Measurements from ENCODE around the gene ZBED2. TPM values are rescaled to one million over a fixed set of nuclear protein-coding genes. Genes with fewer than 3 reads are reported as not detected.
A peak's percentile ranks its signal among the peaks of the same experiment; 100 is the strongest.

Gene ZBED2
- total and polyA plus RNA-seq, 2 experiments from 2014 or later: not detected

DNA sequence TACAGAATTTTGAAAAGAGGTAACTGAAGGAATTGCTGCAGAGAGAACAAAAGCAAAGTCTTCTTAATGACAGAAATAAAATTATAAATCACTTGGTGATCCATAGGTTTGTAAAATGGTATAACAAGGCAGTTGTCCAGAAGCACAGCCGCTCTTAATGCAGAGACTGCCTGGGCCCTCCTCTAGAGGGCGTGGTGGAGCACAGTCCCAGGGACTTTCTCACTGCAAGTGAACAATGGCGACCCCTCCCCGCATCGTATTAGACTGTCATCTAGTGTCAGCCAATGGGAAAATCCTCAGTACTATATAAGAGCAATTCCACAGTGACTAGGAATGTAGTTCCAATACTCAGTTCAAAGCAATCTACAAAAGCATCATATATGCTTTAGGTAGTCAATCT is 26.4 kb upstream of the ZBED2 start:
- Mint-ChIP-seq H3K4me1 (no peaks in the 10 kb centered on the region), H3K27me3 (ENCODE audit: insufficient read depth, low read depth, poor library complexity) (no peaks in the 10 kb centered on the region), H3K9me3 (peaks cover 20% of the 10 kb centered on the region), H3K4me3 (no peak overlapping the region), H3K27ac (no peak overlapping the region), H3K36me3 (ENCODE audit: low read depth) (peaks cover 10% of the 10 kb centered on the region)
- Histone ChIP-seq H3K79me2 (replicated peaks; ENCODE audit: insufficient read depth) (no peaks in the 10 kb centered on the region), H2AFZ (no peak overlapping the region), H4K20me1 (replicated peaks; ENCODE audit: insufficient read depth) (no peaks in the 10 kb centered on the region), H3F3A (replicated peaks; ENCODE audit: low read depth) (no peaks in the 10 kb centered on the region), H3K4me1 (ENCODE audit: insufficient read depth) (no peaks in the 10 kb centered on the region), H3K27me3 (ENCODE audit: insufficient read depth) (no peaks in the 10 kb centered on the region), H3K27ac (ENCODE audit: low read depth) (no peak overlapping the region), H3K4me2 (no peak overlapping the region), H3K4me3 (no peak overlapping the region), H3K36me3 (ENCODE audit: insufficient read depth) (peaks cover 6% of the 10 kb centered on the region; the same call in 1 of the 2 replicates), H3K9me2 (ENCODE audit: insufficient read depth) (no peaks in the 10 kb centered on the region)
- DNase-seq (ENCODE audit: low spot score): peak; percentile 88
- ATAC-seq: peak; percentile 93
- no peak for TF ChIP-seq ZNF331 (CRISPR knock-in tag; IDR thresholded peaks at IDR 0.05; ENCODE audit: low read depth)
- no peak for TF ChIP-seq JUNB (IDR thresholded peaks at IDR 0.05; ENCODE audit: unreplicated experiment)
- TF ChIP-seq EZH2 (IDR thresholded peaks at IDR 0.05; ENCODE audit: low read depth, unreplicated experiment): no peak
- peak; percentile 92 to 96 for TF ChIP-seq CTCF (conservative IDR thresholded peaks at IDR 0.05; ENCODE audit: low read depth in 2 of 2)
- TF ChIP-seq EZH2phosphoT487 (IDR thresholded peaks at IDR 0.05; ENCODE audit: unreplicated experiment): no peak
- no peak for TF ChIP-seq ZNF114 (CRISPR knock-in tag; IDR thresholded peaks at IDR 0.05)
- TF ChIP-seq, protein P1, sequence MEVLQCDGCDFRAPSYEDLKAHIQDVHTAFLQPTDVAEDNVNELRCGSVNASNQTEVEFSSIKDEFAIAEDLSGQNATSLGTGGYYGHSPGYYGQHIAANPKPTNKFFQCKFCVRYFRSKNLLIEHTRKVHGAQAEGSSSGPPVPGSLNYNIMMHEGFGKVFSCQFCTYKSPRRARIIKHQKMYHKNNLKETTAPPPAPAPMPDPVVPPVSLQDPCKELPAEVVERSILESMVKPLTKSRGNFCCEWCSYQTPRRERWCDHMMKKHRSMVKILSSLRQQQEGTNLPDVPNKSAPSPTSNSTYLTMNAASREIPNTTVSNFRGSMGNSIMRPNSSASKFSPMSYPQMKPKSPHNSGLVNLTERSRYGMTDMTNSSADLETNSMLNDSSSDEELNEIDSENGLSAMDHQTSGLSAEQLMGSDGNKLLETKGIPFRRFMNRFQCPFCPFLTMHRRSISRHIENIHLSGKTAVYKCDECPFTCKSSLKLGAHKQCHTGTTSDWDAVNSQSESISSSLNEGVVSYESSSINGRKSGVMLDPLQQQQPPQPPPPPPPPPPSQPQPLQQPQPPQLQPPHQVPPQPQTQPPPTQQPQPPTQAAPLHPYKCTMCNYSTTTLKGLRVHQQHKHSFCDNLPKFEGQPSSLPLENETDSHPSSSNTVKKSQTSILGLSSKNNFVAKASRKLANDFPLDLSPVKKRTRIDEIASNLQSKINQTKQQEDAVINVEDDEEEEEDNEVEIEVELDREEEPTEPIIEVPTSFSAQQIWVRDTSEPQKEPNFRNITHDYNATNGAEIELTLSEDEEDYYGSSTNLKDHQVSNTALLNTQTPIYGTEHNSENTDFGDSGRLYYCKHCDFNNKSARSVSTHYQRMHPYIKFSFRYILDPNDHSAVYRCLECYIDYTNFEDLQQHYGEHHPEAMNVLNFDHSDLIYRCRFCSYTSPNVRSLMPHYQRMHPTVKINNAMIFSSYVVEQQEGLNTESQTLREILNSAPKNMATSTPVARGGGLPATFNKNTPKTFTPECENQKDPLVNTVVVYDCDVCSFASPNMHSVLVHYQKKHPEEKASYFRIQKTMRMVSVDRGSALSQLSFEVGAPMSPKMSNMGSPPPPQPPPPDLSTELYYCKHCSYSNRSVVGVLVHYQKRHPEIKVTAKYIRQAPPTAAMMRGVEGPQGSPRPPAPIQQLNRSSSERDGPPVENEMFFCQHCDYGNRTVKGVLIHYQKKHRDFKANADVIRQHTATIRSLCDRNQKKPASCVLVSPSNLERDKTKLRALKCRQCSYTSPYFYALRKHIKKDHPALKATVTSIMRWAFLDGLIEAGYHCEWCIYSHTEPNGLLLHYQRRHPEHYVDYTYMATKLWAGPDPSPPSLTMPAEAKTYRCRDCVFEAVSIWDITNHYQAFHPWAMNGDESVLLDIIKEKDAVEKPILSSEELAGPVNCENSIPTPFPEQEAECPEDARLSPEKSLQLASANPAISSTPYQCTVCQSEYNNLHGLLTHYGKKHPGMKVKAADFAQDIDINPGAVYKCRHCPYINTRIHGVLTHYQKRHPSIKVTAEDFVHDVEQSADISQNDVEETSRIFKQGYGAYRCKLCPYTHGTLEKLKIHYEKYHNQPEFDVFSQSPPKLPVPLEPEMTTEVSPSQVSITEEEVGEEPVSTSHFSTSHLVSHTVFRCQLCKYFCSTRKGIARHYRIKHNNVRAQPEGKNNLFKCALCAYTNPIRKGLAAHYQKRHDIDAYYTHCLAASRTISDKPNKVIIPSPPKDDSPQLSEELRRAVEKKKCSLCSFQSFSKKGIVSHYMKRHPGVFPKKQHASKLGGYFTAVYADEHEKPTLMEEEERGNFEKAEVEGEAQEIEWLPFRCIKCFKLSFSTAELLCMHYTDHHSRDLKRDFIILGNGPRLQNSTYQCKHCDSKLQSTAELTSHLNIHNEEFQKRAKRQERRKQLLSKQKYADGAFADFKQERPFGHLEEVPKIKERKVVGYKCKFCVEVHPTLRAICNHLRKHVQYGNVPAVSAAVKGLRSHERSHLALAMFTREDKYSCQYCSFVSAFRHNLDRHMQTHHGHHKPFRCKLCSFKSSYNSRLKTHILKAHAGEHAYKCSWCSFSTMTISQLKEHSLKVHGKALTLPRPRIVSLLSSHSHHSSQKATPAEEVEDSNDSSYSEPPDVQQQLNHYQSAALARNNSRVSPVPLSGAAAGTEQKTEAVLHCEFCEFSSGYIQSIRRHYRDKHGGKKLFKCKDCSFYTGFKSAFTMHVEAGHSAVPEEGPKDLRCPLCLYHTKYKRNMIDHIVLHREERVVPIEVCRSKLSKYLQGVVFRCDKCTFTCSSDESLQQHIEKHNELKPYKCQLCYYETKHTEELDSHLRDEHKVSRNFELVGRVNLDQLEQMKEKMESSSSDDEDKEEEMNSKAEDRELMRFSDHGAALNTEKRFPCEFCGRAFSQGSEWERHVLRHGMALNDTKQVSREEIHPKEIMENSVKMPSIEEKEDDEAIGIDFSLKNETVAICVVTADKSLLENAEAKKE (CRISPR knock-in tag; IDR thresholded peaks at IDR 0.05): no peak
- TF ChIP-seq STAT1 (IDR thresholded peaks at IDR 0.05; ENCODE audit: unreplicated experiment): no peak
- TF ChIP-seq NANOG (IDR thresholded peaks at IDR 0.05; ENCODE audit: borderline replicate concordance): no peak
- no peak for TF ChIP-seq ETS1 (IDR thresholded peaks at IDR 0.05)
- TF ChIP-seq POLR2AphosphoS5 (IDR thresholded peaks at IDR 0.05; ENCODE audit: low read depth): no peak
- TF ChIP-seq, protein P2, sequence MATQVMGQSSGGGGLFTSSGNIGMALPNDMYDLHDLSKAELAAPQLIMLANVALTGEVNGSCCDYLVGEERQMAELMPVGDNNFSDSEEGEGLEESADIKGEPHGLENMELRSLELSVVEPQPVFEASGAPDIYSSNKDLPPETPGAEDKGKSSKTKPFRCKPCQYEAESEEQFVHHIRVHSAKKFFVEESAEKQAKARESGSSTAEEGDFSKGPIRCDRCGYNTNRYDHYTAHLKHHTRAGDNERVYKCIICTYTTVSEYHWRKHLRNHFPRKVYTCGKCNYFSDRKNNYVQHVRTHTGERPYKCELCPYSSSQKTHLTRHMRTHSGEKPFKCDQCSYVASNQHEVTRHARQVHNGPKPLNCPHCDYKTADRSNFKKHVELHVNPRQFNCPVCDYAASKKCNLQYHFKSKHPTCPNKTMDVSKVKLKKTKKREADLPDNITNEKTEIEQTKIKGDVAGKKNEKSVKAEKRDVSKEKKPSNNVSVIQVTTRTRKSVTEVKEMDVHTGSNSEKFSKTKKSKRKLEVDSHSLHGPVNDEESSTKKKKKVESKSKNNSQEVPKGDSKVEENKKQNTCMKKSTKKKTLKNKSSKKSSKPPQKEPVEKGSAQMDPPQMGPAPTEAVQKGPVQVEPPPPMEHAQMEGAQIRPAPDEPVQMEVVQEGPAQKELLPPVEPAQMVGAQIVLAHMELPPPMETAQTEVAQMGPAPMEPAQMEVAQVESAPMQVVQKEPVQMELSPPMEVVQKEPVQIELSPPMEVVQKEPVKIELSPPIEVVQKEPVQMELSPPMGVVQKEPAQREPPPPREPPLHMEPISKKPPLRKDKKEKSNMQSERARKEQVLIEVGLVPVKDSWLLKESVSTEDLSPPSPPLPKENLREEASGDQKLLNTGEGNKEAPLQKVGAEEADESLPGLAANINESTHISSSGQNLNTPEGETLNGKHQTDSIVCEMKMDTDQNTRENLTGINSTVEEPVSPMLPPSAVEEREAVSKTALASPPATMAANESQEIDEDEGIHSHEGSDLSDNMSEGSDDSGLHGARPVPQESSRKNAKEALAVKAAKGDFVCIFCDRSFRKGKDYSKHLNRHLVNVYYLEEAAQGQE (IDR thresholded peaks at IDR 0.05; ENCODE audit: unreplicated experiment): no peak
- peak; percentile 39; the same call in 1 of the 2 replicates for TF ChIP-seq CREB1 (CRISPR knock-in tag; IDR thresholded peaks at IDR 0.05; ENCODE audit: low read depth)

Data from GM23338 (cell line).